Epithelial cell of proximal tubule (primary cell): ENCODE results near the gene GPNMB. TPM values are rescaled to one million over a fixed set of nuclear protein-coding genes. Genes with fewer than 3 reads are reported as not detected.
"Not testable (repeated sequence)": the region's sequence is repeated elsewhere in the genome, so short reads cannot be mapped to it uniquely, and the experiment has no call there.

Source experiments
- DNase-seq: peaks from one replicate; pipeline ENCODE4 v3.0.0-alpha.2; 2011; ENCODE audit warnings: low read depth
- H3K4me3 ChIP-seq: 2 replicates; pipeline ENCODE4 v1.5.1; 2011; ENCODE audit warnings: low read depth, mild to moderate bottlenecking, low read length
- total RNA-seq: library from RNA; depleted of rRNA; stranded (reverse); fragments of >200 nt; gene quantifications from 2 replicates; pipeline ENCODE4 v1.2.3, GENCODE V29; 2015
- TF ChIP-seq, protein P1 (sequence below): conservative IDR thresholded peaks from 2 replicates; pipeline ENCODE4 v1.5.1; 2012; ENCODE audit warnings: low read depth, mild to moderate bottlenecking, low read length

The GPNMB gene
- total RNA-seq, 1 donor from 2014 or later, result 10.6 TPM

DNA sequence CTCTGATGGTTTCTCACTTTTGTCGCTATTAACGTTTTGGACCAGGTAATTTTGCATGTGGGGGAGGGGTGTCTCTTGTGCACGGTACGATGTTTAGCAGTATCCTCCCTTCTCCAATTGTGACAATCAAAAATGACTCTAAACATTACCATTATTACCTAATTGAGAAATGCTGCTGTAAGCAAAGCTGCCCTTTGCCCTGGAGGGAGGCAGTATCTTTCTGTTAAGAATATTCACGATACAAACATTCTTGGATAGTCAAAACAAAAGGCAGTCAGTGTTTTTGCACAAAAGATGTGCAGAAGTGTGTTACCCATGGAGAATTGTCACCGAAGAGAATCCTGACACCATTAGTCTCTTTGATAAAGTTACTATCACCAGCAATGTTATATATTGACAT, 62.2 kb downstream of the GPNMB start:
- DNase-seq, result no peak
- H3K4me3 ChIP-seq, result no peak overlapping the region
- TF ChIP-seq, protein P1, sequence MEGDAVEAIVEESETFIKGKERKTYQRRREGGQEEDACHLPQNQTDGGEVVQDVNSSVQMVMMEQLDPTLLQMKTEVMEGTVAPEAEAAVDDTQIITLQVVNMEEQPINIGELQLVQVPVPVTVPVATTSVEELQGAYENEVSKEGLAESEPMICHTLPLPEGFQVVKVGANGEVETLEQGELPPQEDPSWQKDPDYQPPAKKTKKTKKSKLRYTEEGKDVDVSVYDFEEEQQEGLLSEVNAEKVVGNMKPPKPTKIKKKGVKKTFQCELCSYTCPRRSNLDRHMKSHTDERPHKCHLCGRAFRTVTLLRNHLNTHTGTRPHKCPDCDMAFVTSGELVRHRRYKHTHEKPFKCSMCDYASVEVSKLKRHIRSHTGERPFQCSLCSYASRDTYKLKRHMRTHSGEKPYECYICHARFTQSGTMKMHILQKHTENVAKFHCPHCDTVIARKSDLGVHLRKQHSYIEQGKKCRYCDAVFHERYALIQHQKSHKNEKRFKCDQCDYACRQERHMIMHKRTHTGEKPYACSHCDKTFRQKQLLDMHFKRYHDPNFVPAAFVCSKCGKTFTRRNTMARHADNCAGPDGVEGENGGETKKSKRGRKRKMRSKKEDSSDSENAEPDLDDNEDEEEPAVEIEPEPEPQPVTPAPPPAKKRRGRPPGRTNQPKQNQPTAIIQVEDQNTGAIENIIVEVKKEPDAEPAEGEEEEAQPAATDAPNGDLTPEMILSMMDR, result no peak

DNA sequence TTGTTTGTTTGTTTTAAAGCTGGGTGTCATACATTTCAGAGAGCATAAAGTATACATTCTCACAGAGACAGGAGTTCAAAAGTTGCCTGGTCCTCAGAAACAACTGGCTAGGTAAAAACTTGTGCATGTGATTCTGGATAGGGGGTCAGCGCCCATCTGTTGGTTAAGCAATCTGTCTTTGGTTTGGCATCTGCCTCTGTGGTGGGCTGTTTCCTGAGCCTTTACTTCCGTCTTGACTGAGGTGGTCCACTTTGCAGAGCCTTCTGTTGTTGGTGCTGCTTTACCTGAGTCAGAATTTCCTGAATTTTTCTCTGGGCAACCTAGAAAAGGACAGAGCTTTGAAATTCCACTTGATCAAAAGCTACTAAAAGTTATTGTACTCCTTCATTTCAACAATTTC, 65.6 kb downstream of the GPNMB start:
- H3K4me3 ChIP-seq, DNase-seq: not testable (repeated sequence)

DNA sequence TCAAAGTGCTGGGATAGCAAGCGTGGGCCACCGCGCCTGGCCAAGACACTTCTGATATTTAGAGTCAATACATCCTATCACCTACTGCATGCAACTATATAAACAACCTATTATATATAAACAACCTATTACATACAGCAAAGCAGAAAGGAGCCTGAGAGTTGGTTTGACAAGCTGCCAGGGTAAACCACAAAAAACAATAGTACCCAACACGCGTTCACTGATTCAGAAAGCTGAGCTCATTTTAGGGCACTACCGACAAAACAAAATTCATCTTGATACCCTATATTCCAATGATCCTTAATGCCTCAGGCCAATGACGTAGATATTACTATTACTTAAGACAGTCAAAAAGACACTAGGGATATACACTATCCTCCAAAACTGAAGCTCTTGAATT, 68.8 kb downstream of the GPNMB start:
- DNase-seq, result no peak
- H3K4me3 ChIP-seq, result no peak overlapping the region
- TF ChIP-seq, protein P1, result no peak

Other genes starting within 250 kb of the GPNMB start
- gene HYCC1, start 232.6 kb upstream of the GPNMB start, total RNA-seq, result 29.7 and 32.4 TPM in 2 replicates
- 40.8 and 47.4 TPM in 2 replicates for gene KLHL7, start 141.0 kb upstream of the GPNMB start, total RNA-seq
- gene NUP42, start 64.7 kb upstream of the GPNMB start, total RNA-seq, result 22.2 and 62.5 TPM in 2 replicates
- gene MALSU1, start 52.6 kb downstream of the GPNMB start, total RNA-seq, result 95.7 and 97.4 TPM in 2 replicates
- 42.4 and 49.3 TPM in 2 replicates for gene IGF2BP3, start 223.7 kb downstream of the GPNMB start, total RNA-seq